Brain microvascular endothelial cell (primary cell): ENCODE data around the gene GAGE2A.
"Not testable (repeated sequence)": the region's sequence is repeated elsewhere in the genome, so short reads cannot be mapped to it uniquely, and the experiment has no call there.

Experiments
- DNase-seq: peaks from one replicate; pipeline ENCODE4 v3.0.0-alpha.2; 2020
- H3K27ac ChIP-seq: fragments of 250-450 bp; sonication (Bioruptor Pico); 2 replicates; pipeline ENCODE4 v1.5.1; 2020; ENCODE audit warnings: mild to moderate bottlenecking, moderate library complexity
- H3K27me3 ChIP-seq: fragments of 250-450 bp; sonication (Bioruptor Pico); replicated peaks from 2 replicates; pipeline ENCODE4 v1.5.1; 2020; ENCODE audit warnings: mild to moderate bottlenecking
- H3K36me3 ChIP-seq: fragments of 250-450 bp; sonication (Bioruptor Pico); replicated peaks from 2 replicates; pipeline ENCODE4 v1.5.1; 2020; ENCODE audit warnings: mild to moderate bottlenecking
- H3K4me3 ChIP-seq: 2 replicates; pipeline ENCODE4 v1.5.1; 2011; ENCODE audit warnings: low read depth, mild to moderate bottlenecking, control low read depth, low read length, moderate library complexity
- in situ Hi-C: cut with HindIII; loops from 2 replicates; pipeline ENCODE4 v1.10.0; 2017; ENCODE audit warnings: low sequenced_read_pairs, low pct_ligation_motif_present

GAGE2A gene

GRCh38 chrX:49589196-49589595 lies at the start of gene GAGE2A:
GAGE2A (plus strand) TSS chrX:49589496; CDS start chrX:49590651, 1,155 bp downstream.
- H3K27me3 ChIP-seq, in situ Hi-C loops: not testable (repeated sequence)

GRCh38 chrX:49541433-49541832 lies 47.9 kb upstream of the GAGE2A start, which contains the start of gene GAGE12D:
GAGE12D (plus strand) TSS chrX:49541733; CDS start chrX:49542888, 1,155 bp downstream.
- H3K27me3 ChIP-seq, H3K4me3 ChIP-seq, H3K27ac ChIP-seq, H3K36me3 ChIP-seq, in situ Hi-C loops, DNase-seq: not testable (repeated sequence)

More at GRCh38 chrX:49589196-49589595, at the start of gene GAGE2A:
- not testable (repeated sequence) for DNase-seq, H3K36me3 ChIP-seq, H3K27ac ChIP-seq, H3K4me3 ChIP-seq

- DNase-seq, H3K27ac ChIP-seq, in situ Hi-C loops, H3K27me3 ChIP-seq, H3K36me3 ChIP-seq, H3K4me3 ChIP-seq: not testable (repeated sequence)
These were observed 38.3 kb upstream of the GAGE2A start, which contains the start of gene GAGE12E for GRCh38 chrX:49550989-49551388. GAGE12E (plus strand) TSS chrX:49551289; CDS start chrX:49552444, 1,155 bp downstream.

GRCh38 chrX:49560542-49560941 lies 28.8 kb upstream of the GAGE2A start, which contains the start of gene GAGE12F:
GAGE12F (plus strand) TSS chrX:49560842; CDS start chrX:49561997, 1,155 bp downstream.
- H3K27me3 ChIP-seq, DNase-seq, H3K4me3 ChIP-seq, H3K36me3 ChIP-seq, H3K27ac ChIP-seq, in situ Hi-C loops: not testable (repeated sequence)

- in situ Hi-C loops, DNase-seq, H3K27me3 ChIP-seq, H3K36me3 ChIP-seq, H3K4me3 ChIP-seq, H3K27ac ChIP-seq: not testable (repeated sequence)
These were observed 20.6 kb upstream of the GAGE2A start for GRCh38 chrX:49568728-49569127.

- DNase-seq, H3K27ac ChIP-seq, H3K36me3 ChIP-seq, H3K27me3 ChIP-seq, H3K4me3 ChIP-seq, in situ Hi-C loops: not testable (repeated sequence)
These were observed 20.1 kb upstream of the GAGE2A start for GRCh38 chrX:49569152-49569551.

GRCh38 chrX:49570100-49570499 lies 19.2 kb upstream of the GAGE2A start, which contains the start of gene GAGE12G:
GAGE12G (plus strand) TSS chrX:49570400; CDS start chrX:49571555, 1,155 bp downstream.
- in situ Hi-C loops, DNase-seq, H3K4me3 ChIP-seq, H3K27ac ChIP-seq, H3K27me3 ChIP-seq, H3K36me3 ChIP-seq: not testable (repeated sequence)

GRCh38 chrX:49579649-49580048 lies 9.6 kb upstream of the GAGE2A start, which contains the start of gene GAGE12H:
GAGE12H (plus strand) TSS chrX:49579949; CDS start chrX:49581104, 1,155 bp downstream.
- H3K27me3 ChIP-seq, DNase-seq, in situ Hi-C loops, H3K27ac ChIP-seq, H3K4me3 ChIP-seq, H3K36me3 ChIP-seq: not testable (repeated sequence)

- H3K36me3 ChIP-seq, H3K27me3 ChIP-seq, H3K27ac ChIP-seq, DNase-seq, H3K4me3 ChIP-seq, in situ Hi-C loops: not testable (repeated sequence)
These were observed 628 bp downstream of the GAGE2A start for GRCh38 chrX:49589769-49590478.

GRCh38 chrX:49590488-49590887 lies 1.2 kb downstream of the GAGE2A start:
- in situ Hi-C loops, H3K4me3 ChIP-seq, H3K36me3 ChIP-seq, H3K27ac ChIP-seq, DNase-seq, H3K27me3 ChIP-seq: not testable (repeated sequence)

- H3K36me3 ChIP-seq, DNase-seq, H3K4me3 ChIP-seq, in situ Hi-C loops, H3K27ac ChIP-seq, H3K27me3 ChIP-seq: not testable (repeated sequence)
These were observed 9.4 kb downstream of the GAGE2A start, which contains the start of gene GAGE1 for GRCh38 chrX:49598720-49599119. GAGE1 (plus strand) TSS chrX:49599020; CDS start chrX:49600175, 1,155 bp downstream.
